Lung (tissue), 12 donors: Measurements from ENCODE around the gene MARCHF3. TPM values are rescaled to one million over a fixed set of nuclear protein-coding genes. Genes with fewer than 3 reads are reported as not detected.
A peak's percentile ranks its signal among the peaks of the same experiment; 100 is the strongest.
"Not testable (repeated sequence)": the region's sequence is repeated elsewhere in the genome, so short reads cannot be mapped to it uniquely, and the experiment has no call there.

Source experiments
- ATAC-seq: fragments of 200-7000 bp; cut with Tn5 transposase; one replicate; pipeline ENCODE4 v1.9.1; 2020; ENCODE audit warnings: moderate number of reproducible peaks; ENCODE audit not compliant: insufficient read depth, low FRiP score
- DNase-seq, 3 donors: peaks; one replicate each; pipeline ENCODE4 v3.0.0-alpha.2; 2013 to 2017
- H3K27ac ChIP-seq, 2 donors: one replicate each; pipeline ENCODE4 v1.5.1; 2013; ENCODE audit warnings: mild to moderate bottlenecking in 2 of 2, moderate library complexity in 2 of 2, control low read depth in 1 of 2, inconsistent platforms in 1 of 2, low read depth in 1 of 2, low read length in 1 of 2
- H3K27me3 ChIP-seq, 3 donors: one replicate each; pipeline ENCODE4 v1.5.1; 2013; ENCODE audit warnings: low read length in 2 of 3; ENCODE audit not compliant: control insufficient read depth in 3 of 3, insufficient read depth in 3 of 3
- H3K36me3 ChIP-seq, 4 donors: one replicate each; pipeline ENCODE4 v1.5.1; 2013; ENCODE audit warnings: low read length in 4 of 4, mild to moderate bottlenecking in 1 of 4, moderate library complexity in 1 of 4; ENCODE audit not compliant: control insufficient read depth in 4 of 4, insufficient read depth in 4 of 4
- H3K4me1 ChIP-seq, 5 donors: one replicate each; pipeline ENCODE4 v1.5.1; 2013; ENCODE audit warnings: low read length in 5 of 5, mild to moderate bottlenecking in 2 of 5, moderate library complexity in 1 of 5; ENCODE audit not compliant: control insufficient read depth in 5 of 5, insufficient read depth in 5 of 5
- H3K4me3 ChIP-seq: one replicate; pipeline ENCODE4 v1.5.1; 2013; ENCODE audit warnings: mild to moderate bottlenecking, control low read depth, moderate library complexity
- H3K9ac ChIP-seq, 2 donors: one replicate each; pipeline ENCODE4 v1.5.1; 2013; ENCODE audit warnings: low read length in 2 of 2, control low read depth in 1 of 2; ENCODE audit not compliant: insufficient read depth in 1 of 2
- H3K9me3 ChIP-seq, 4 donors: one replicate each; pipeline ENCODE4 v1.5.1; 2013; ENCODE audit warnings: low read length in 3 of 4, mild to moderate bottlenecking in 1 of 4, moderate library complexity in 1 of 4; ENCODE audit not compliant: control insufficient read depth in 4 of 4, insufficient read depth in 3 of 4
- CTCF ChIP-seq: IDR thresholded peaks from 2 replicates; pipeline ENCODE4 v1.5.1; 2012; ENCODE audit warnings: mild to moderate bottlenecking; ENCODE audit errors: control extremely low read depth, extremely low read depth
- WGBS, 2 donors: extraction: QIAGEN DNeasy Blood & Tissue Kit; methylation state at CpG; one replicate each; pipeline ENCODE4 v1.1.7; 2013; 5-methylcytosine and 5-hydroxymethylcytosine counted together
- polyA plus RNA-seq, 2 donors: library from polyadenylated mRNA; stranded (reverse); fragments of 200-250 nt; gene quantifications; one replicate each; pipeline ENCODE4 v1.2.1, GENCODE V29; 2013
- total RNA-seq, 2 donors: library from RNA; depleted of rRNA in 1 of 2; stranded (reverse); fragments of >200 nt in 1 of 2; gene quantifications; one replicate each; pipeline ENCODE4 v1.2.1, GENCODE V29; 2014 to 2021
- donor health status: control.
- donor health status: control.
- donor health status: Bipolar disorder and iron deficiency.
- donor health status: healthy.
- donor health status: DM: yes; HTN: yes; CAD: no.

Gene MARCHF3
- total and polyA plus RNA-seq, 4 donors = 3.7 to 17.0 (median 13.1) TPM

GRCh38 chr5:126857472-126858410 is 172.6 kb downstream of the MARCHF3 start:
- Histone ChIP-seq H3K36me3 (no peaks in the 10 kb centered on the region), H3K27ac (no peak overlapping the region), H3K9ac (no peak overlapping the region), H3K9me3 (no peaks in the 10 kb centered on the region), H3K4me1 (peaks cover 0 to 10% (median 0%) of the 10 kb centered on the region in 5 donors), H3K4me3 (no peak overlapping the region), H3K27me3 (no peaks in the 10 kb centered on the region)
- whole genome bisulfite sequencing, 2 donors = 81 to 87% methylated on average over 13 of the region's 13 CpGs
- DNase-seq (peak in 2 of 3 donors; percentile 37 to 61), ATAC-seq (no peak)
- no peak for TF ChIP-seq CTCF

- Histone ChIP-seq H3K36me3 (no peaks in the 10 kb centered on the region), H3K27me3 (no peaks in the 10 kb centered on the region), H3K9ac (no peak overlapping the region), H3K9me3 (no peaks in the 10 kb centered on the region), H3K27ac (no peak overlapping the region), H3K4me3 (no peak overlapping the region), H3K4me1 (peaks cover 0 to 15% (median 2%) of the 10 kb centered on the region in 5 donors)
- WGBS, 2 donors = 58 to 64% methylated on average over 8 of the region's 8 CpGs
- DNase-seq = no peak
- no peak for ATAC-seq
- no peak for TF ChIP-seq CTCF
These were observed 175.1 kb downstream of the MARCHF3 start for GRCh38 chr5:126855266-126855665.

- TF ChIP-seq CTCF = no peak
- ATAC-seq (no peak), DNase-seq (no peak)
- Histone ChIP-seq H3K4me3 (no peak overlapping the region), H3K27me3 (no peaks in the 10 kb centered on the region), H3K36me3 (no peaks in the 10 kb centered on the region), H3K4me1 (peaks cover 0 to 15% (median 2%) of the 10 kb centered on the region in 5 donors), H3K27ac (no peak overlapping the region), H3K9me3 (no peaks in the 10 kb centered on the region), H3K9ac (no peak overlapping the region)
- WGBS, 2 donors = 92 to 98% methylated on average over 27 to 35 of the region's 35 CpGs
These were observed 175.7 kb downstream of the MARCHF3 start for GRCh38 chr5:126854526-126855110.

GRCh38 chr5:126853541-126854307 is 176.6 kb downstream of the MARCHF3 start:
- not testable (repeated sequence) for ATAC-seq, H3K27me3 ChIP-seq, H3K4me3 ChIP-seq, H3K9ac ChIP-seq, DNase-seq, H3K36me3 ChIP-seq, H3K27ac ChIP-seq, H3K9me3 ChIP-seq
- WGBS, 2 donors = 83 to 90% methylated on average over 27 of the region's 27 CpGs
- H3K4me1 ChIP-seq = peaks cover 0 to 15% (median 2%) of the 10 kb centered on the region in 5 donors
